Colonic mucosa (tissue), 4 donors: ENCODE results near the gene C1orf105. TPM values are rescaled to one million over a fixed set of nuclear protein-coding genes. Genes with fewer than 3 reads are reported as not detected.

ENCODE experiments used
- DNase-seq: peaks from one replicate; pipeline ENCODE4 v3.0.0-alpha.2; 2020
- H3K27ac ChIP-seq: fragments of 200-600 bp; one replicate; pipeline ENCODE4 v1.8.0; 2021
- H3K27me3 ChIP-seq: fragments of 200-600 bp; one replicate; pipeline ENCODE4 v1.8.0; 2021
- H3K36me3 ChIP-seq: fragments of 200-600 bp; one replicate; pipeline ENCODE4 v1.8.0; 2021
- H3K4me1 ChIP-seq: fragments of 200-600 bp; one replicate; pipeline ENCODE4 v1.8.0; 2021; ENCODE audit warnings: mild to moderate bottlenecking
- H3K4me3 ChIP-seq: fragments of 200-600 bp; one replicate; pipeline ENCODE4 v1.8.0; 2021
- H3K9ac ChIP-seq, 2 donors: one replicate each; pipeline ENCODE4 v1.7.0; 2013; ENCODE audit warnings: control low read depth in 2 of 2, low read depth in 2 of 2, low read length in 2 of 2
- H3K9me3 ChIP-seq: fragments of 200-600 bp; one replicate; pipeline ENCODE4 v1.8.0; 2021
- intact Hi-C: fragments of 100-400 bp; cut with DNase I; formaldehyde crosslinking; loops from one replicate; pipeline ENCODE4 v1.14.1; 2022
- total RNA-seq, 2 donors: library from RNA; stranded (reverse); fragmentation: NEBNext Ultra II Directional in 1 of 2; extraction: Animal tissue kit (Norgen Biotek cat#: 25700) in 1 of 2; gene quantifications; one replicate each; pipeline ENCODE4 v1.2.1, GENCODE V29; 2021
- TF ChIP-seq, protein P1 (sequence below): fragments of 200-600 bp; IDR thresholded peaks from one replicate; pipeline ENCODE4 v1.8.0; 2022; ENCODE audit warnings: antibody characterized with exemption, mild to moderate bottlenecking
- donor health status: healthy.
- donor health status: DM: no; HTN: no; CAD: no.
- donor health status: DM: no; HTN: no; CAD: no.

The C1orf105 gene
- total RNA-seq, 2 donors from 2014 or later, result not detected

DNA sequence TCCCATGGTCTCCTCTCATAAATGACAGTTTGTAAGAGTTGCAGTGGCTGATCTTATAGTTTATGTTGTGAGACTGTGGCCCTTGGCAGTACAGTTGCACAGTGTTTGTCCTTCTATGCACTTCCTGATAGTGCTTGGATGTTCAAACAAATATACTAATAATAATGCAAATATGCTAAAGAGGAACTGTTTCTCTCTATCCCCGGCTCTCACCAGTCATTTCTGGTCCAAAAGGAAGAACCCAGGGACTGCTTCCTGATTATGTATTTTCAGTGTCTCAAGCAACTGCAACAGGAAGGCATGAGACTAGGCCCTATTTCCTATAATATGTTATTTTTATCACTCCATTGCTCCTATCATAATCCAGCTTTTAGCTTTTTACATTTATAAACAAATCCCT lies 95.4 kb downstream of the C1orf105 start:
- Histone ChIP-seq H3K4me1 (no peaks in the 10 kb centered on the region), H3K27ac (no peak overlapping the region), H3K4me3 (no peak overlapping the region), H3K9me3 (no peaks in the 10 kb centered on the region), H3K36me3 (no peaks in the 10 kb centered on the region), H3K27me3 (no peaks in the 10 kb centered on the region), H3K9ac (no peak overlapping the region)
- intact Hi-C loops, result no loop called here
- no peak for DNase-seq
- TF ChIP-seq, protein P1, sequence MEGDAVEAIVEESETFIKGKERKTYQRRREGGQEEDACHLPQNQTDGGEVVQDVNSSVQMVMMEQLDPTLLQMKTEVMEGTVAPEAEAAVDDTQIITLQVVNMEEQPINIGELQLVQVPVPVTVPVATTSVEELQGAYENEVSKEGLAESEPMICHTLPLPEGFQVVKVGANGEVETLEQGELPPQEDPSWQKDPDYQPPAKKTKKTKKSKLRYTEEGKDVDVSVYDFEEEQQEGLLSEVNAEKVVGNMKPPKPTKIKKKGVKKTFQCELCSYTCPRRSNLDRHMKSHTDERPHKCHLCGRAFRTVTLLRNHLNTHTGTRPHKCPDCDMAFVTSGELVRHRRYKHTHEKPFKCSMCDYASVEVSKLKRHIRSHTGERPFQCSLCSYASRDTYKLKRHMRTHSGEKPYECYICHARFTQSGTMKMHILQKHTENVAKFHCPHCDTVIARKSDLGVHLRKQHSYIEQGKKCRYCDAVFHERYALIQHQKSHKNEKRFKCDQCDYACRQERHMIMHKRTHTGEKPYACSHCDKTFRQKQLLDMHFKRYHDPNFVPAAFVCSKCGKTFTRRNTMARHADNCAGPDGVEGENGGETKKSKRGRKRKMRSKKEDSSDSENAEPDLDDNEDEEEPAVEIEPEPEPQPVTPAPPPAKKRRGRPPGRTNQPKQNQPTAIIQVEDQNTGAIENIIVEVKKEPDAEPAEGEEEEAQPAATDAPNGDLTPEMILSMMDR, result no peak

- Histone ChIP-seq H3K36me3 (no peaks in the 10 kb centered on the region), H3K9me3 (no peaks in the 10 kb centered on the region), H3K9ac (no peak overlapping the region), H3K27ac (no peak overlapping the region), H3K4me3 (no peak overlapping the region), H3K4me1 (no peaks in the 10 kb centered on the region), H3K27me3 (no peaks in the 10 kb centered on the region)
- TF ChIP-seq, protein P1, result no peak
- DNase-seq, result no peak
- intact Hi-C loops, result no loop called here
These were observed 96.6 kb downstream of the C1orf105 start for GRCh38 chr1:172517081-172517480.

DNA sequence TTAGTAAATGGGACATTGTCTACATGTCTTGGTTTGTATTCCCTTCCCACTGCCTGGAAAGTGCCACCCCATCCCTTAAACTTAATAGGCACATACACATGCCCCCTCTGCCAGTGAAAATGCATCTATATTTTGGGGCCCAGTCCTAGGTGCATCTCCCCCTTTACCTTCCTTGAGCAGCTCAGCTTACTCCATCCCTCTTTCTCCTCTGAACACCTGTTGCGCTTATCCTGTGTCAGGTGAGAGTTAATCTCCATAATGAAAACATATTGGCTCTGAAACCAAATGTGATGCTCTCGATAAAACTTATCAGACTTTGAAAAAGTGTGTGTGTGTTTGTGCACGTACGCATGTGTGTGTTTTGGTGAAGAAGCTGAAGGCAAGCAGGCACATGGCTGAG lies 97.1 kb downstream of the C1orf105 start:
- intact Hi-C loops, result no loop called here
- Histone ChIP-seq H3K9me3 (no peaks in the 10 kb centered on the region), H3K36me3 (no peaks in the 10 kb centered on the region), H3K4me1 (no peaks in the 10 kb centered on the region), H3K27ac (no peak overlapping the region), H3K27me3 (no peaks in the 10 kb centered on the region), H3K9ac (no peak overlapping the region), H3K4me3 (no peak overlapping the region)
- no peak for DNase-seq
- TF ChIP-seq, protein P1, result no peak

Other genes with a start within 250 kb of the C1orf105 start
- 10 to 100 TPM; 20.5 to 24.1 TPM for gene PIGC, start 23.4 kb downstream of the C1orf105 start, total RNA-seq
- gene SUCO, start 112.5 kb downstream of the C1orf105 start, total RNA-seq, result 10 to 100 TPM; 24.6 to 26.7 TPM
- under 1 TPM; 0.24 to 0.30 TPM for gene FASLG, start 238.4 kb downstream of the C1orf105 start, total RNA-seq